Measurements from ENCODE around the gene ETS1. TPM values are rescaled to one million over a fixed set of nuclear protein-coding genes. Genes with fewer than 3 reads are reported as not detected.

ETS1 gene
- total RNA-seq, 4 donors from 2014 or later: 21.9 to 78.4 (median 31.3) TPM

- TF ChIP-seq POLR2A (IDR thresholded peaks at IDR 0.05): no peak
- no peak for TF ChIP-seq CTCF (IDR thresholded peaks at IDR 0.05)
- Histone ChIP-seq H3K4me1 (peaks cover 0 to under 1% (median 0%) of the 10 kb centered on the region in 4 donors), H3K27ac (peak overlapping the region in 1 of 4 donors; percentile 17), H3K27me3 (no peaks in the 10 kb centered on the region), H3K4me3 (no peak overlapping the region), H3K36me3 (no peaks in the 10 kb centered on the region), H3K9me3 (no peaks in the 10 kb centered on the region)
- DNase-seq: no peak
These were observed 169.6 kb downstream of the ETS1 start for GRCh38 chr11:128417607-128418324.

- DNase-seq: no peak
- H3K36me3 ChIP-seq: no peaks in the 10 kb centered on the region
- H3K27ac ChIP-seq: peak overlapping the region in 1 of 4 donors; percentile 17
These were observed 170.4 kb downstream of the ETS1 start for GRCh38 chr11:128416976-128417375.

GRCh38 chr11:128415539-128415938 lies 171.8 kb downstream of the ETS1 start:
- Histone ChIP-seq H3K27ac (no peak overlapping the region), H3K4me3 (no peak overlapping the region), H3K4me1 (peaks cover 0 to 4% (median 0%) of the 10 kb centered on the region in 4 donors), H3K27me3 (no peaks in the 10 kb centered on the region), H3K9me3 (no peaks in the 10 kb centered on the region), H3K36me3 (no peaks in the 10 kb centered on the region)
- no peak for DNase-seq
- TF ChIP-seq CTCF (IDR thresholded peaks at IDR 0.05): no peak
- TF ChIP-seq POLR2A (IDR thresholded peaks at IDR 0.05): no peak

More at GRCh38 chr11:128416976-128417375, 170.4 kb downstream of the ETS1 start:
- Histone ChIP-seq H3K27me3 (no peaks in the 10 kb centered on the region), H3K9me3 (no peaks in the 10 kb centered on the region), H3K4me3 (no peak overlapping the region), H3K4me1 (no peaks in the 10 kb centered on the region)
- no peak for TF ChIP-seq POLR2A (IDR thresholded peaks at IDR 0.05)
- TF ChIP-seq CTCF (IDR thresholded peaks at IDR 0.05): no peak

- Histone ChIP-seq H3K27me3 (no peaks in the 10 kb centered on the region), H3K4me3 (no peak overlapping the region), H3K9me3 (no peaks in the 10 kb centered on the region), H3K36me3 (no peaks in the 10 kb centered on the region), H3K4me1 (peaks cover 0 to 4% (median 0%) of the 10 kb centered on the region in 4 donors), H3K27ac (no peak overlapping the region)
- TF ChIP-seq CTCF (IDR thresholded peaks at IDR 0.05): no peak
- TF ChIP-seq POLR2A (IDR thresholded peaks at IDR 0.05): no peak
- DNase-seq: no peak
These were observed 174.2 kb downstream of the ETS1 start for GRCh38 chr11:128412847-128413791.

GRCh38 chr11:128411812-128412211 lies 175.5 kb downstream of the ETS1 start:
- Histone ChIP-seq H3K4me3 (no peak overlapping the region), H3K36me3 (no peaks in the 10 kb centered on the region), H3K27me3 (no peaks in the 10 kb centered on the region), H3K9me3 (no peaks in the 10 kb centered on the region), H3K4me1 (peaks cover 0 to 4% (median 0%) of the 10 kb centered on the region in 4 donors), H3K27ac (no peak overlapping the region)
- TF ChIP-seq POLR2A (IDR thresholded peaks at IDR 0.05) (no peak), CTCF (IDR thresholded peaks at IDR 0.05) (no peak)
- no peak for DNase-seq

All from Peyer's patch (tissue), 4 donors.